SH-SY5Y (cell line): ENCODE results near the gene PATJ.

Source experiments
- GATA2 ChIP-seq: IDR thresholded peaks from 2 replicates; pipeline ENCODE4 v1.6.1; 2011; ENCODE audit warnings: mild to moderate bottlenecking, low read depth, low read length
- GATA3 ChIP-seq: IDR thresholded peaks from 2 replicates; pipeline ENCODE4 v1.6.1; 2011; ENCODE audit warnings: low read depth, mild to moderate bottlenecking, low read length, moderate library complexity

- TF ChIP-seq GATA3 (no peak), GATA2 (no peak)
Measured at GRCh38 chr1:62139410-62139809, 397.1 kb downstream of the PATJ start.
